Measurements from ENCODE around the gene MDM2. TPM values are rescaled to one million over a fixed set of nuclear protein-coding genes. Genes with fewer than 3 reads are reported as not detected.

MDM2 gene
- total RNA-seq, 2 donors from 2014 or later = 102 to 137 TPM

GRCh38 chr12:68785823-68786222 is 22.2 kb upstream of the MDM2 start:
- no peak overlapping the region for H3K27ac Mint-ChIP-seq
- Histone ChIP-seq H3K27me3 (ENCODE audit: control insufficient read depth, insufficient read depth, low read length, poor library complexity, severe bottlenecking) (no peaks in the 10 kb centered on the region), H3K27ac (ENCODE audit: low read depth, low read length) (no peak overlapping the region), H3K9me3 (ENCODE audit: control insufficient read depth, low read length) (no peaks in the 10 kb centered on the region), H3K36me3 (ENCODE audit: control insufficient read depth, insufficient read depth, low read length) (no peaks in the 10 kb centered on the region), H3K9ac (ENCODE audit: extremely low read depth, low read length, poor library complexity, severe bottlenecking) (no peak overlapping the region), H3K4me1 (ENCODE audit: control insufficient read depth, insufficient read depth, low read length) (no peaks in the 10 kb centered on the region), H3K4me3 (ENCODE audit: low read length) (no peak overlapping the region)
- H3K36me3 Mint-ChIP-seq (ENCODE audit: low read depth) = no peaks in the 10 kb centered on the region
- H3K4me1 Mint-ChIP-seq = peaks cover 16% of the 10 kb centered on the region
- 91% methylated on average over 4 of the region's 5 CpGs for WGBS, 2 experiments (ENCODE audit: insufficient coverage in 1 of 2, insufficient read length in 1 of 2)
- H3K9me3 Mint-ChIP-seq = no peaks in the 10 kb centered on the region
- H3K27me3 Mint-ChIP-seq (ENCODE audit: insufficient read depth) = no peaks in the 10 kb centered on the region
- no peak for TF ChIP-seq CTCF (conservative IDR thresholded peaks at IDR 0.05)
- no peak for DNase-seq
- H3K4me3 Mint-ChIP-seq = no peak overlapping the region

- no peaks in the 10 kb centered on the region for H3K9me3 Mint-ChIP-seq
- Histone ChIP-seq H3K4me1 (ENCODE audit: control insufficient read depth, insufficient read depth, low read length) (no peaks in the 10 kb centered on the region), H3K9me3 (ENCODE audit: control insufficient read depth, low read length) (no peaks in the 10 kb centered on the region), H3K9ac (ENCODE audit: extremely low read depth, low read length, poor library complexity, severe bottlenecking) (no peak overlapping the region), H3K36me3 (ENCODE audit: control insufficient read depth, insufficient read depth, low read length) (no peaks in the 10 kb centered on the region), H3K4me3 (ENCODE audit: low read length) (no peak overlapping the region), H3K27ac (ENCODE audit: low read depth, low read length) (no peak overlapping the region), H3K27me3 (ENCODE audit: control insufficient read depth, insufficient read depth, low read length, poor library complexity, severe bottlenecking) (no peaks in the 10 kb centered on the region)
- DNase-seq = no peak
- WGBS, 2 experiments (ENCODE audit: insufficient coverage in 1 of 2, insufficient read length in 1 of 2) = 93 to 100% methylated on average over 1 to 2 of the region's 2 CpGs
- no peaks in the 10 kb centered on the region for H3K36me3 Mint-ChIP-seq (ENCODE audit: low read depth)
- H3K4me3 Mint-ChIP-seq = no peak overlapping the region
- H3K27me3 Mint-ChIP-seq (ENCODE audit: insufficient read depth) = no peaks in the 10 kb centered on the region
- peaks cover 16% of the 10 kb centered on the region for H3K4me1 Mint-ChIP-seq
- no peak overlapping the region for H3K27ac Mint-ChIP-seq
- peak; percentile 38 for TF ChIP-seq CTCF (conservative IDR thresholded peaks at IDR 0.05)
Measured at GRCh38 chr12:68786929-68787328, 21.0 kb upstream of the MDM2 start.

- Mint-ChIP-seq H3K27ac (no peak overlapping the region), H3K4me1 (peaks cover 12% of the 10 kb centered on the region), H3K9me3 (no peaks in the 10 kb centered on the region), H3K27me3 (ENCODE audit: insufficient read depth) (no peaks in the 10 kb centered on the region), H3K36me3 (ENCODE audit: low read depth) (no peaks in the 10 kb centered on the region), H3K4me3 (no peak overlapping the region)
- DNase-seq = no peak
- Histone ChIP-seq H3K27ac (ENCODE audit: low read depth, low read length) (no peak overlapping the region), H3K4me1 (ENCODE audit: control insufficient read depth, insufficient read depth, low read length) (no peaks in the 10 kb centered on the region), H3K9ac (ENCODE audit: extremely low read depth, low read length, poor library complexity, severe bottlenecking) (no peak overlapping the region), H3K36me3 (ENCODE audit: control insufficient read depth, insufficient read depth, low read length) (no peaks in the 10 kb centered on the region), H3K27me3 (ENCODE audit: control insufficient read depth, insufficient read depth, low read length, poor library complexity, severe bottlenecking) (no peaks in the 10 kb centered on the region), H3K4me3 (ENCODE audit: low read length) (no peak overlapping the region), H3K9me3 (ENCODE audit: control insufficient read depth, low read length) (no peaks in the 10 kb centered on the region)
- no peak for TF ChIP-seq CTCF (conservative IDR thresholded peaks at IDR 0.05)
- 67 to 98% methylated on average over 1 to 2 of the region's 3 CpGs for WGBS, 2 experiments (ENCODE audit: insufficient coverage in 1 of 2, insufficient read length in 1 of 2)
Measured at GRCh38 chr12:68788554-68789143, 19.3 kb upstream of the MDM2 start.

All from endodermal cell (in vitro differentiated cells).